ENCODE data around the gene GRHL1.

DNA sequence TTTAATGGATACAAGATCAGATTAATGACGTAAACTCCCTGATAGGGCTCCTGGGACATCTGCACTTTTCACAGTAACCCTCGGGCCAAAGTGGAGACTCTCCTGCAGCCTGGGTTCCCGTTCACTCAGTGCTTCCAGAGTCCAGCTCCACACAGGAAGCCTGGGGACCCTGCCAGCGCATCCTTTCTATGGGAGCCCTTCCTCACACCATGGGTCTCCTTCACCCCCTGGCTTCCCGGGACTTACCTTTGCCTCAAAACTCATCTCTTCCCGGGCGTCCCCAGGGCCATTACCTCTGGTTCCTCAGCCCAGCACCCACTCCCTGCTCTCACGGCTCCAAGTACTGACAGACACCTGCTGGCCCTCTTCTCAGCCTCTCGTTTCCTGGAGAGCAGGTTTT, 51.2 kb downstream of the GRHL1 start:
- TF ChIP-seq EZH2 (IDR thresholded peaks at IDR 0.05) (no peak), POLR2AphosphoS5 (IDR thresholded peaks at IDR 0.05; ENCODE audit: borderline replicate concordance, low read depth, low read length) (no peak), FOXP2 (optimal IDR thresholded peaks at IDR 0.05; ENCODE audit: control extremely low read depth, extremely low read length, insufficient read depth) (no peak)
